GM18858 (cell line): Measurements from ENCODE around the gene C11orf91.
"Not testable (repeated sequence)": the region's sequence is repeated elsewhere in the genome, so short reads cannot be mapped to it uniquely, and the experiment has no call there.

Experiments used
- ATAC-seq: cut with Tn5 transposase; IDR thresholded peaks from one replicate; pipeline ENCODE4 v1.9.1; 2021; ENCODE audit not compliant: unreplicated experiment

The C11orf91 gene

GRCh38 chr11:33700502-33701271, at the start of gene C11orf91:
Gene C11orf91, minus strand, starts transcription at chr11:33700826. Its CDS starts 86 bp downstream, at chr11:33700740.
- ATAC-seq: peak; percentile 59

- no peak for ATAC-seq
Measured at GRCh38 chr11:33747979-33748378, 47.4 kb upstream of the C11orf91 start.

- ATAC-seq: no peak
Measured at GRCh38 chr11:33743291-33743690, 42.7 kb upstream of the C11orf91 start.

- ATAC-seq: no peak
Measured at GRCh38 chr11:33742249-33742851, 41.7 kb upstream of the C11orf91 start.

GRCh38 chr11:33741806-33742205, 41.2 kb upstream of the C11orf91 start:
- no peak for ATAC-seq

- no peak for ATAC-seq
Measured at GRCh38 chr11:33737362-33737821, 36.8 kb upstream of the C11orf91 start.

- no peak for ATAC-seq
Measured at GRCh38 chr11:33736148-33736812, 35.7 kb upstream of the C11orf91 start, which contains the start of gene CD59. Gene CD59, minus strand, starts transcription at chr11:33736423. Its CDS starts 13,978 bp downstream, at chr11:33722445.

GRCh38 chr11:33735271-33736147, 34.9 kb upstream of the C11orf91 start:
- peak; percentile 38 for ATAC-seq

- no peak for ATAC-seq
Measured at GRCh38 chr11:33734441-33735270, 34.0 kb upstream of the C11orf91 start.

GRCh38 chr11:33733980-33734379, 33.4 kb upstream of the C11orf91 start:
- no peak for ATAC-seq

GRCh38 chr11:33731723-33732531, 31.3 kb upstream of the C11orf91 start:
- ATAC-seq: no peak

GRCh38 chr11:33730716-33731115, 30.1 kb upstream of the C11orf91 start:
- ATAC-seq: no peak

GRCh38 chr11:33729072-33729664, 28.5 kb upstream of the C11orf91 start:
- ATAC-seq: not testable (repeated sequence)

GRCh38 chr11:33727539-33727938, 26.9 kb upstream of the C11orf91 start:
- not testable (repeated sequence) for ATAC-seq

- no peak for ATAC-seq
Measured at GRCh38 chr11:33725496-33725895, 24.9 kb upstream of the C11orf91 start.

GRCh38 chr11:33724644-33725035, 24.0 kb upstream of the C11orf91 start:
- ATAC-seq: no peak

GRCh38 chr11:33723238-33723881, 22.7 kb upstream of the C11orf91 start:
- ATAC-seq: no peak

- peak; percentile 87 for ATAC-seq
Measured at GRCh38 chr11:33722590-33723234, 22.1 kb upstream of the C11orf91 start.
